GM12891 (cell line): ENCODE data around the gene PPFIBP2.

Experiments
- POLR2A ChIP-seq: IDR thresholded peaks from 2 replicates; pipeline ENCODE4 v1.6.1; 2011; ENCODE audit warnings: low read depth, low read length, control low read depth
- POLR2AphosphoS5 ChIP-seq: IDR thresholded peaks from 2 replicates; pipeline ENCODE4 v1.6.1; 2011; ENCODE audit warnings: low read depth, low read length, control low read depth
- SPI1 ChIP-seq: IDR thresholded peaks from 2 replicates; pipeline ENCODE4 v1.6.1; 2011; ENCODE audit warnings: low read depth, low read length, control low read depth

GRCh38 chr11:7552666-7553065 lies 38.9 kb downstream of the PPFIBP2 start:
- TF ChIP-seq POLR2AphosphoS5 = no peak
- TF ChIP-seq SPI1 = no peak
- no peak for TF ChIP-seq POLR2A
